K562 (cell line): ENCODE measurements around the gene PCDH1. TPM values are rescaled to one million over a fixed set of nuclear protein-coding genes. Genes with fewer than 3 reads are reported as not detected.

Experiments used
- ARHGAP35 ChIP-seq: fragments of 450-650 bp; IDR thresholded peaks from 2 replicates; pipeline ENCODE4 v1.6.1; 2018; ENCODE audit not compliant: partially characterized antibody
- ATF6 ChIP-seq: sonication (generic); formaldehyde crosslinking; IDR thresholded peaks from 2 replicates; pipeline ENCODE4 v1.4.0; 2020; ENCODE audit warnings: mild to moderate bottlenecking, missing genetic modification reagents
- CBX8 ChIP-seq: fragments of 200-600 bp; sonication (generic); IDR thresholded peaks from 2 replicates; pipeline ENCODE4 v1.6.1; 2012; ENCODE audit warnings: borderline replicate concordance, mixed run types, low read depth, mild to moderate bottlenecking, moderate library complexity, mixed read lengths, low read length, control low read depth, inconsistent platforms; ENCODE audit not compliant: poor library complexity, severe bottlenecking; ENCODE audit errors: extremely low read depth
- FOXP1 ChIP-seq: sonication (generic); formaldehyde crosslinking; IDR thresholded peaks from 2 replicates; pipeline ENCODE4 v1.8.0; 2022; ENCODE audit warnings: mild to moderate bottlenecking, missing genetic modification reagents
- HLTF ChIP-seq: fragments of 450-650 bp; IDR thresholded peaks from 2 replicates; pipeline ENCODE4 v1.6.1; 2016
- KAT7 ChIP-seq: sonication (generic); formaldehyde crosslinking; IDR thresholded peaks from 2 replicates; pipeline ENCODE4 v1.8.0; 2022; ENCODE audit warnings: missing genetic modification reagents, mild to moderate bottlenecking, borderline replicate concordance
- MAZ ChIP-seq, 2 experiments: fragments of 450-650 bp in 1 of 2; sonication (generic) in 1 of 2; formaldehyde crosslinking; IDR thresholded peaks in 1 of 2; conservative IDR thresholded peaks in 1 of 2; 2 replicates each; pipeline versions ENCODE4 v1.4.0 to v1.5.0; 2020; ENCODE audit warnings: mild to moderate bottlenecking in 1 of 2, missing genetic modification reagents in 1 of 2
- NBN ChIP-seq: fragments of 450-650 bp; IDR thresholded peaks from 2 replicates; pipeline ENCODE4 v1.6.1; 2016; ENCODE audit warnings: low read depth, mild to moderate bottlenecking
- NCOA6 ChIP-seq: fragments of 450-650 bp; IDR thresholded peaks from 2 replicates; pipeline ENCODE4 v1.6.1; 2017; ENCODE audit warnings: mild to moderate bottlenecking
- NCOR1 ChIP-seq: fragments of 450-650 bp; IDR thresholded peaks from 2 replicates; pipeline ENCODE4 v1.6.1; 2016; ENCODE audit warnings: mild to moderate bottlenecking, moderate library complexity
- PCBP1 ChIP-seq: fragments of 200-400 bp; formaldehyde crosslinking; IDR thresholded peaks from 2 replicates; pipeline ENCODE4 v1.6.1; 2018; ENCODE audit warnings: mild to moderate bottlenecking, low read depth, low read length; ENCODE audit not compliant: poor library complexity, severe bottlenecking
- POLR2AphosphoS2 ChIP-seq: IDR thresholded peaks from 2 replicates; pipeline ENCODE4 v1.6.1; 2012; ENCODE audit warnings: low read length, improper control_type of control experiment
- POLR2G ChIP-seq: fragments of 200-400 bp; formaldehyde crosslinking; IDR thresholded peaks from 2 replicates; pipeline ENCODE4 v1.6.1; 2017; ENCODE audit warnings: low read depth, mild to moderate bottlenecking, antibody characterized with exemption, low read length, moderate library complexity
- SAP30 ChIP-seq: fragments of 200-600 bp; sonication (generic); IDR thresholded peaks from 2 replicates; pipeline ENCODE4 v1.6.1; 2012; ENCODE audit warnings: borderline replicate concordance, low read depth, mild to moderate bottlenecking, moderate library complexity, low read length, control low read depth, inconsistent platforms; ENCODE audit not compliant: insufficient read depth, poor library complexity, severe bottlenecking
- UBTF ChIP-seq, 2 experiments: IDR thresholded peaks; 2 replicates each; pipeline ENCODE4 v1.6.1; 2012; ENCODE audit warnings: improper control_type of control experiment in 2 of 2, low read depth in 2 of 2, low read length in 2 of 2, borderline replicate concordance in 1 of 2
- YBX1 ChIP-seq: fragments of 450-650 bp; IDR thresholded peaks from 2 replicates; pipeline ENCODE4 v1.7.1; 2016; ENCODE audit warnings: mild to moderate bottlenecking
- ZNF311 ChIP-seq: fragments of 250-450 bp; sonication (Bioruptor Pico); IDR thresholded peaks from 2 replicates; pipeline ENCODE4 v1.4.0; 2020; ENCODE audit warnings: mild to moderate bottlenecking, moderate library complexity
- ZNF592 ChIP-seq: fragments of 450-650 bp; IDR thresholded peaks from 2 replicates; pipeline ENCODE4 v1.6.1; 2017; ENCODE audit warnings: antibody characterized with exemption, mild to moderate bottlenecking
- polyA plus RNA-seq, 8 experiments: library from polyadenylated mRNA; depleted of rRNA in 4 of 8; stranded (reverse) in 5 of 8; unstranded in 3 of 8; fragments of >200 nt; fragmentation: Nextera tagmentation in 2 of 8; fragmentation: Illumina TruSeq in 1 of 8; extraction: Ambion mirVana in 2 of 8; extraction: Trizol in 1 of 8; gene quantifications; 2 replicates each; pipeline versions ENCODE4 v1.2.1 to v1.2.3, GENCODE V29; 2011 to 2014; ENCODE audit warnings: inconsistent platforms in 1 of 8, missing spikeins in 1 of 8
- total RNA-seq, 7 experiments: library from RNA; depleted of rRNA in 6 of 7; stranded (reverse); fragments of >200 nt in 6 of 7; fragmentation: Illumina TruSeq in 2 of 7; extraction: Trizol in 2 of 7; gene quantifications; 2 replicates each; pipeline versions ENCODE4 v1.2.1 to v1.2.3, GENCODE V29; 2011 to 2021; ENCODE audit warnings: low replicate concordance in 1 of 7

The PCDH1 gene
- total and polyA plus RNA-seq, 9 of the 15 experiments (the other 6 are each of a cell fraction or from before 2014, with no cell fraction given), result 0.11 to 3.6 (median 1.9) TPM; not detected in 1

- 0 out of 2 replicates have a peak, but pooled peaks have one; percentile 12 for TF ChIP-seq ATF6 (CRISPR knock-in tag)
- TF ChIP-seq MAZ (CRISPR knock-in tag; conservative IDR thresholded peaks at IDR 0.05 in 1 of 2, IDR thresholded peaks at IDR 0.05 in 1 of 2), result peak; percentile 63 to 96
- peak; percentile 91 for TF ChIP-seq POLR2G
- TF ChIP-seq PCBP1, result peak; percentile 84
- peak; percentile 34; the same call in 1 of the 2 replicates for TF ChIP-seq NCOR1
- no peak for TF ChIP-seq NCOA6
- TF ChIP-seq KAT7 (CRISPR knock-in tag), result peak; percentile 85; the same call in 1 of the 2 replicates
- TF ChIP-seq ZNF311 (CRISPR knock-in tag), result no peak
- peak; percentile 22 for TF ChIP-seq SAP30
- peak; percentile 36; the same call in 1 of the 2 replicates for TF ChIP-seq NBN
- TF ChIP-seq YBX1, result no peak
- peak; percentile 49; the same call in 1 of the 2 replicates for TF ChIP-seq ZNF592
- TF ChIP-seq HLTF, result peak; percentile 61; the same call in 1 of the 2 replicates
- peak; percentile 26 for TF ChIP-seq ARHGAP35
- TF ChIP-seq FOXP1 (CRISPR knock-in tag), result no peak; the same call in 1 of the 2 replicates
- no peak for TF ChIP-seq CBX8
- TF ChIP-seq UBTF (IDR thresholded peaks at IDR 0.05; ENCODE audit: borderline replicate concordance in 1 of 2, low read depth in 2 of 2, low read length in 2 of 2), result peak; percentile 66 to 89; a peak in 3 of 4 replicates
- TF ChIP-seq POLR2AphosphoS2, result peak; percentile 66; the same call in 1 of the 2 replicates
Measured at GRCh38 chr5:141849415-141850243, 28.6 kb downstream of the PCDH1 start (continued).
